Hepatic stellate cell (primary cell): ENCODE results near the gene TNS3.

ENCODE experiments used
- DNase-seq: peaks from one replicate; pipeline ENCODE4 v3.0.0; 2011; ENCODE audit warnings: low spot score

TNS3 gene

DNA sequence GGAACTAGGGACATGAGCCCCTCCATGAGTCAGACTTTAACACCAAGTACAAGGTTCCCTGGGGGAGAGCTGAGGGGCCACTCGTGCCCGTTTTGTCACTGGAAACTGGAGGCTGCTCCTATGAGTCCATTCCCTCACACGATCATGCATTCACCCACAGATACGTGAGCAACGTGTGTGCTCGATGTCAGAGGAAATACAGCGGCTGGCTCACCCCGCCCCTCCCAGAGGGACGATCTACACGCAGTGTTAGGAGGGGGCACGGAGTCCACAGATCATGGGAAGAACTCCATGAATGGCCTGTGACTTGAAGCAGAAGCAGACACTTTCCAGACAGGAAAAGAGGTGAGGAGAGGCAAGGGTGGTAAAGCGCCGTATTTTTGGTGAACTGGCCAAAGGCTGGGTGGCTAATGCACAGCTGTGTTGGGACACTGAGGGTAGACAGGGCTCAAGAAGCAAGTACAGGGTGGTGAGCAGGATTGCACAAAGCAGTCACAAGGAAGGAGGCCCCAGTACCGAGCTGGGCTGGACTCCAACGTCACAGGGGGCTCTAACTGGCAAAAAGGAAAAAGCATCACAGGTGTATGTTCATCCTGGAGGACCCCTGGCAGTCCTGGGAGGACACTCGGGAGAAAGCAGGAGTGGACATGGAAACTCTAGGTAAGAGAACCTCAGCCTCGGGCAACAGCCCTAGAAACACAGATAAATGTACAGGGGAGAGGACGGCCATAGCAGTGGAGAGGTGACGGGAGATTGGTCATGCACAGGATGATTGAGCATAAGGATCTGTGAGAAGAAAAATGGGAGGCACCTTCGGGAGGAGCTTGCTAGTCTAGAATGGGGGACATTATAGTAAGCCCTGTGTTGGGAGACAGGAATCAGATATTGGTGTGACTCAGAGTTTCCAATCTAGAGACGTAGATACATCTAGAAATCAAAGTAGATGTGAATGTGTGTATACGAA lies 41.2 kb downstream of the TNS3 start:
- DNase-seq = no peak

DNA sequence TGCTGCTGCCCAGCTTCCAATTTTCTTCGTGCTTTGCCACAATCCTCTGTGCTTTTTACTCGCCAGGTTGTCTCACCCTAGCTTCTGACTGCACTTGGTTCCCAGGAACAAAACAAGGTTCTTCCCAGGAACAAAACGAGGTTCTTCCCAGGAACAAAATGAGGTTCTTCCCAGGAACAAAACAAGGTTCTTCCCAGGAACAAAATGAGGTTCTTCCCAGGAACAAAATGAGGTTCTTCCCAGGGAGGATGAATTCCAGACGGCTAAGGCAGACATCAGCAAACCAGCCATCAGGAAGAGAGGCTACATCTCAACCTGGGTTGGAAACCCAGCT lies 41.9 kb downstream of the TNS3 start:
- DNase-seq = no peak

DNA sequence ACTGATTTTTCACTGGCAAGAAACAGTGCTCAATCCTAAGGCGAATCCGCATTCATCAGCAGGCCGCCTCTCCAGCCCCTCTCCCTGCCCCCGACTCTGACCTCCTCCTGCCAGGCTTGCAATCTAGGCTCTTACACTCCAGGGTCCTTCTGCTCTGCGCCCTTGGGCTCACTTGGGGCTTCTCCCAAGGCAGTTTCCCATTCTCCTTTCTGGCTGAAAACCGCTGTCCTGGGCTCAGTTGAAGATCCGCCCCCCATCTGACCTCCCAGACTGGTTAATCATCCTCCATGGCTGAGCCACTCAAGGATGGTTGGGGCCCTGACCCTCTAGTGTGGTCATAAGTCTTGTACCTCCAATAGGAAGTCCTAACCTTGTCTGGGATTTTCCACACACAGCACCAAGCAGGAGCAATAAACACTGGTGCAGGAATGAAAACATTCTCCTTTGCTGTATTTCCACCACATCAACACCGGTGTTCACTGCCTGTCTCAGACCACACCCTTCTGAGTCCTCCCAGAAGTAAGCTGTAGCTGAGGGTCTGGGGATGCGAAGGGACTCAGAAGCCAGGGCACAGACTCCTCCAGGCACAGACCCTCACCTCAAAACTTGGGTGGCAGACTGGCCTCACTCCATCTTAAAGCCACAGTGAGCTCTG lies 42.4 kb downstream of the TNS3 start:
- peak; percentile 53 for DNase-seq

DNA sequence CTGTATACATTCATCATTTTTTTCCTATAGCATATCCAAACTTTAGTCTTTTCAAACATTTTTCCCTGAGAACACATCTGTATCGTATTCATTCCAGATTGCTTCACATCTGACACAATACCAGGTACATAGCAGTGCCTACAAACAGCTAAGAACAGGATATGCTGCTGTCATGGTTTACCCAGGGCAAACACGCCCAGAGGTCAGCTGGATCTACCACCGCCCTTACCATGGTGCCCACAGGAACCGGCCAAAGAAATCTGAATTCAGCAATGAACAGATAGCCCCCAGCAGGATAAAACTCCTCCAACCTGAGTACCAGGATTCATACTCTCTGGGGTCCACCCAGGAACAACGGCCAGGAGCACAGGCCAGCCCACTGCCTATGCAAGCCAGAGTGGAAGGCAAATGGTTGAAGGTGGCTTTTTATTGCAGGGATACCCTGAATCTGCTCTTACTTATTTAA lies 43.0 kb downstream of the TNS3 start:
- no peak for DNase-seq

DNA sequence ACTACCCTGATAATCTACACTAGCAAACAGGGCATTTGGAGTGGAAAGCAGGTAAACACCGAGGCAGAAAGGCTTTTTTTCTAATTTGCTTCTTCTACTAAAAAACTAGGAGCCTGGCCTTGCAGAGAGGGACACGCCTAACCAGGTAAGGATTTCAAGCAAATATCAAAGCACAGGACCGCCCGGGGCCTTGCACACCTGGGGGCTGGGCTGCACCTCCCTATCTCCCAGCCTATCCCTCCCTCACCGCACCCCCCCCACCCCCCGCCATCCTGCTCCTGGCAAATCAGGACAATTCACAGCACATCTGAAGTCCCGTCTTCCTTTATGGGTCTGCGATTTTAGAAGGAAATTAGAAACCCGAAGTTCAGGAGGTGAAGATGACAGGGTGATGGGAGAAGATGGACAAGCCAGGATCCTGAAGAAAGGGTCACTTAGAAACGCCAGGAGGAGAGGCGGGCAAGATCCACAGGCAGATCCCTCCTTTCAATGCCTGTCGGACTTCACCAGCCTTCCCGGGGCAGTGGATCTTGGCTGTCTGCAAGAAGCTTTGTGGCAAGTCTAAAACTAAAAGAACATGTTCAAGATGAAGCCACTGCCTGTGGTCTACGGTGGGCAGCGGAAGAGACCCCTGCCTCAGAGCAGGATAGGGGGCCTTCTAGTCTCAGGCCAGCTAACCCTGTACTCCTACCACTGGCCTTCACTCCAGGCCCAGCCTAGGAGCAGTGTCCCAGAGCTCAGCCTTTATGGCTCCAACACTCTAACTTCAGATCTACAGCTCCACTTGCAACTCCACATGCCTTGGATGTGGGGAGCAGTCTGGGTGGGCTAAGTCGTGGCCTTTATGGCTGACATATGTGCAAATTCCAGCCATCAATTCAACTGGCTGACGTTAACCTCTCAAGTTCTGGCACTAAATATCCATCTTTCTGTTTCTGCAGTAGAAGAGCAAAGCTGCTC lies 43.9 kb downstream of the TNS3 start:
- no peak for DNase-seq

DNA sequence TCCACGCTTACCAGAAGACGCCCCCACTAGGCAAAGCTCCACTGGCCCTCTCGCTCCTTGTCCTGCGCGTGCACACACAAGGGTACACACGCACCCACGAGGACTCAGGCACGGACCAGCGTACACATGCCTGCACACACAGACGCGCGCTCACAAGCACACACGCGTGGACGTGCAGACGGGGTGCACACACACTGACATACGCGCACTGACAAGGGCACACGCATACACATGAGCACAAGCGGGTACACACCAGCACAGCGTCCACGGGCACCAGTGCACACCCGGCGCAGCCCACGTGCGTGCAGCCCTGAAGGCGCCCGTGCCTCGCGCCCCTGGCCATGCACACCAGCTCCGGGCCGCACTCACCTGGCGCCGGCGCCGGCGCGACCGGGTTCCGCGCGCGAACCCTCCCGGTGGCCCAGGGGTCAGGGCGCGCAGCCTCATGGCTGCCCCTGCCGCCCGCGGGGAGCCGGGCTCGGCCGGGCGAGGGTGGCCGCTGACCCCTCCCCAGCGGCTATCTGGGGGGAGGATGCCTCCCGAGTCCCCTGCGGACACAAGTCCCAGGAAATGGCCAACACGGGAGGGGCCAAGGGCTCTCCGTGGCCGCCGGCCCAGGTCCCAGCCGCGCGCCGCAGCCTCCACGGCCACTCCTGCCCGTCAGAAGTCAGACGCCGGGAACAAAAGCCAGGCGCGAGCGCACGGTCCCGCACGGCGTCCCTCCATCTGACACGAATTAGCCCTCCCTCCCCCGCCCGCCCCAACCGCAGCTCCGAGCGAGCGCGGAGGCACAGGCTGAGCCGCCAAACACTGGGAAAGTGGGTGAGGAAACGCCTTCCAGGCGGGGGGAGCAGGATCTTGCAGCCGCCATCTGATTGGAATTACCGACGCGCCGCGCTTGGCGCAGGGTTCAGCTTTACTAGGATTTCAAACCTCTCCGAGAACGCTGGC lies 45.0 kb downstream of the TNS3 start:
- peak; percentile 78 for DNase-seq

DNA sequence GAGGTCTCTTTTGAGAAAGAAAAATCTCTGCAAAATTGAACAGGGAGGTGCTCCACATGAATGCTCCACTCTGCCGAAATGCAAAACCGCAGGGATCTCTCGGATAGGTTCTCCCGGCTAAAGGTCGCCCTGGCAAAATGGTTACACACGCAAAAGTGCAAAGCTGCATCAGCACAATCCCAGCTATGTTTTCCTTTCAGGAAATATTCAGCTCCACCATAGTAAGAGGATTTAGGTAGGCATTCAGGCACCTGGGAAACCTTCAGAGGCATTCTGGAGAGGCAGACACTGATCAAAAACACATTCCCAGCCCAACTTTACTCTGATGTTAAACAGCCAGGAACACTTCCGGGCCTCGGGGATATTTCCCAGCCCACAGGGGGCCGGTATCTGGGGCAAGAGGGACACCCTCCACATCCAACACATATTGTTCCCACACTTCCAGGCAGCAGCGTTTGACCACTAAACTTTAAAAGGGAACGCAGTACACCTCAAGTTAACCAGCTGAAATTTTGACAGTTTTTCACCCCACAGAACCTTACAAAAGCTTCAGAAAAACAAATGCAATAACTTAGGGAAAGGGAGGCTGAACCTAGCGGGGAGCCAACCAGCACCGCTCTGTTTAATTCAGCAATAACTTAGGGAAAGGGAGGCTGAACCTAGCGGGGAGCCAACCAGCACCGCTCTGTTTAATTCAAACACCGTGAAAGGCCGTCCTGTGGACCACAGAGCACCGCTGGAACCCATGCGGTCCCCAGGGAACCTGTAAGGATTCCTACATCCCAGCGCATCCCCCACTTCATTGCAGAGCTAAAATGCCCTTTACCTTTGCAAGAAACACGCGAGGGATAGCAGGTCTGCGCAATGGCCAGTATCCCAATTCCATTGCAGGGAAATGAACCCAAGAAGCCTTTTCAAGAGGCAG lies 45.9 kb downstream of the TNS3 start:
- DNase-seq = no peak

DNA sequence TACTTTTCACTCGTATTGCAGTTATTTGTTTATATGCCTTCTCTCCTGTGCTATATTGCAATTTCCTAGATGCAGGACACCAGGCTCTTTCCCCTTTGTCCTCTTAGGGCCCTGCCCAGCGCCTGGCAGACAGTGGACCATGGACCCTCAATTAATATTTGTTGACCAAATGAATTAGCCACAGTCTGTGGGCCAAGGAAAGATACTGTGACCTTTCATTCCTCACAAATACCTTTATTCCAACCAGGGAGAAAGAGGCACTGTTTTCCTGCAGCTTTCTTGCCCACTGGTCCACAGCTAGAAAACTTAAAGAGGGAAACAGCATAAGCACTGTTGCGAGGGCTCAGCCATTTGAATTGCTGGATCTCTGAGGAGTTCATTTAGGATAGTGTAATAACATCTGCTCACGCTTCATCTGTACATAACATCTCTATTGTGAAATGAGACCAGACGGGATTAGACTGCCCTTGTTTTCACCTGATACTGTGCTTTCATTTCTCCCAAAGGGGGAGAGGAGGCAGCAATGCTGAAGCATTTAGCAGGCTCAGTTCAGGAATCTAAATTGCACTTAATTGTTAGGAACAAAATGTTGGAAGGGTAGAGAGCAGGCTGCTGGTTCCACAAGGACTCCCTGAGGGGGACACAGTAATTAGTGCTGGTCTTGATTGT lies 46.7 kb downstream of the TNS3 start:
- no peak for DNase-seq

DNA sequence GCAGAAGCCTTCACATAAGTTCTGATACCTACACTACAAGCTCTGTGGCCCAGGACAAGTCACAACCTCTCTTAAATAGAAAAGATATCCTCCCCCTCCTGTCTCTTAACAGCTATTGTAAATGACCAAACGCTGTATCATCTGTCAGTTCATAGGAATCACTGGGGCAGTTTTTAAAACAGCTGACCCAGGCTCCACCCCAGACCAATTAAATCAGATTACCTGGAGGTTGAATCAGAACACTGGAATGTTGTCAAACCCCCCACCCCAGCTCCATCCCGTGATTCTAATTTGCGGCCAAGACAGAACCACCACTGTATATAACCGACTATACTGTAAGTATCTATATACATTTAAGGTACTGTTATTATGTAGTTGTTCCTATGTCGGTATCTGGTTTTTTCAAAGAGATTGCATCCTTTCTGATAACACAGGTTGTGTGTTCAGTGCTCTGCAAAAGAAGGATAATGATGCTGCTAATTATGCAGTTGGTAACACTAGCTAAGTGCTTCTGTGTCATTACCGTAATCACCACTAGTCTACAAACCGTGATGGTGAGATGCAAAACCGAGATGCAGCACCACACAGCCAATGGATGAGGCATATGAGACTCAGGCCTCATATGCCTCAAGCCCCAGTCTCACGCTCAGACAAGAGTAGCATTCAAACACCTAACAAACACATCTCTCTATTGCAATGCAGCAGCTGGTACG lies 47.4 kb downstream of the TNS3 start:
- no peak for DNase-seq

DNA sequence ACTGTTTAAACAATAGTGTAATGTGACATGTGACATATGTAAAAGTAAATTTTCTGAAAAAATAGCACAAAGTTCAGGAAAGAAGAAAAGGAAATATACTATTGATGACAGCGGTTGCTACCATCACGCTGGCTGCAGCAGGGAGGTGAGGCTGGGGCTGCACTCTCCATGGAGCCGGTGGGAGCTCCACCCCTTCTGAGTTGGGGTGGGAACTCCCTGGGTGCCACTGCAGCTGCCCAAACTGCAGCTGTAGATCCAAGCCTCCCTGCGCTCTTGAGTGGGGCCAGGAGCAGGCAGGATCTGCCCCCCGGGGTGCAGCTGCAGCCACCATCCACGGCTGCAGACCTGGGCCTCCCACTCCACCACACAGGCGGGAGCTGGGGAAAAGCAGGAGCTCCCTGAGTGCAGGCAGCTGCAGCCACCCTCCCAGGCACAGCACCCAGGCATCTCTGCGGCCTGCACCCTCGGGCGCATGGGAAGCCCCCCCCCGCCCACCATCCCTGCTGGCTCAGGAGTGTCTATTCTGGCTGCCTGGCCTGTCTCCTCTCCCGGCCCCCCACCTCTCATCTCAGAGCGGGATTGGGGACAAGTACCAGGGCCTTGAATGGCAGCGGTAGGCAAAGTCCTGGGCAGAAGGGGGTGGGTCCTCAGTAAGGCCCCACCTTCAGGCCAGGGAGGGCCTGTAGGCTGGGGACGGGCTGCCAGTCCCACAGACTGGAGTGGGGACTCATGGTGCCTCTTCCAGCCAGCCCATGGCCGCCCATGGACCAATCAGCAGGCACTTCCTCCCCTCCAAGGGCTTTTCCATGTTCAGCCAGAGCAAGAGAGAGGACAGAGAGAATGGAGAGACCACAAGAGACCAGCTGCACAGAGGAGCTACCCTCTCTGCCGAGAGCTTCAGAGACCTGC lies 50.1 kb downstream of the TNS3 start:
- DNase-seq = no peak

DNA sequence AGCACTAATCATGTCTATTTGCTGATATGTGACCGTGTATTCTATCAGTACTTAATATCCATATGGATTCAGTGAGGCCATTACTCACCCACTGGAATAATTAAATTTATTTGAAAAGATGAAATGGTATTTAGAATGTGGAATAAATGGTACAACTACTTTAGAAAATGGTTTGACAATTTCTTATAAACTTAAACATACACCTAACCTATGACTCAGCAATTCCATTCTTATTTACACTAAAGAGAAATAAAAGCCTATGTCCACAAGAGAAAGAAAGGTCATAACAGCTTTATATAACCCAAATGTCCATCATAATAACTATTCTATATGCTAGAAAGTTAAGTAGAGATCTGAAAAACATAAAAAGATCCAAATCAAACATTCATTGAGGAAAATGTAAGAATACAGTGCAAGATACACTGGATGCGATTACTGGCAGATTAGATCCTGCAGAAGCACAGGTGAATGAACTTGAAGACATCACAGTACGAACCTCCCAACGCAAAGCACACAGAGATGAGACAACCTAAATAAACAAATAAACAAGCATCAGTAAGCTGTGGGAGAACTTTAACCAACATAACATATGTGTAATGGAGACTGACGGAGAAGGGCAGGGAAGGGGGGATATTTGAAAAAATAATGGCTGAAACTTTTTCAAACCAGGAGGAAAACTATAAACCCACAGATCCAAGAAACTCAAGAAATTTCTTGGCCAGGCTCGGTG lies 51.9 kb downstream of the TNS3 start:
- DNase-seq = no peak

DNA sequence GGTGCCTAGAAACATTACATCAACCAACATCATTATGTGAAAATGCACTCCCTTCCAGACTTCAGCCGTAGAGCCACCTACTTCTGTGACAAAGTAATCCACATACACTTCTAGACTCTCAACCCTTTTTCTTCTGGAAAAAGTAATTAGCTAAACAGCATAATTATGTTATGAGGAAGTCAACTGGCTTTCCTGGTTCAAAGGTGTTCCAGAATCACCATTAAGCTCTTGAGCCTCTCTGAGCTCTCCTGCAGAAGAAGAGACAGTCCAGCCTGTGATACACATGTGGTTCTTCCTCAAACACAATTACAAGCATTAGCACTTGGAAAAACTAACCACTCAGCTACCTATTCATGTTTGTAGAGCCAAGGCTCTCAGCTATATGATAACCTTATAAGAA lies 52.5 kb downstream of the TNS3 start:
- no peak for DNase-seq

DNA sequence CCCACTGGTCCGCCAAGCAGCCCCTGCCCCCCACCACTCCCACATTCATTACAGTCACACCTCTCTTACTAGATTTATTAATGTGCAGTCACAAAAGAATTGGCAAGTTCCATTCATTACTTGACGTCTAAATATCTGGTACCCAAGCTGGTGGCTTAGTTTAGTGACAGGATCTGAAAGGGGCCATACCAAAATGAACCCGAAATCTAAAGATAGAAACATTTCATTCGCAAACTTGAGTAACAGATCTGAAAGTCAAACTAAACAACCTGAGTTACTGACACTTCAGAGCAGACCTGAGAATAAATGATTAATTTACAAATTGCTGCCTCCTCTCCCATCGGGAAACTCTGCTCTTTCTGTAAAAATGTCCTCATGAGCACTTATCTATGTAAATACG lies 53.4 kb downstream of the TNS3 start:
- DNase-seq = no peak

DNA sequence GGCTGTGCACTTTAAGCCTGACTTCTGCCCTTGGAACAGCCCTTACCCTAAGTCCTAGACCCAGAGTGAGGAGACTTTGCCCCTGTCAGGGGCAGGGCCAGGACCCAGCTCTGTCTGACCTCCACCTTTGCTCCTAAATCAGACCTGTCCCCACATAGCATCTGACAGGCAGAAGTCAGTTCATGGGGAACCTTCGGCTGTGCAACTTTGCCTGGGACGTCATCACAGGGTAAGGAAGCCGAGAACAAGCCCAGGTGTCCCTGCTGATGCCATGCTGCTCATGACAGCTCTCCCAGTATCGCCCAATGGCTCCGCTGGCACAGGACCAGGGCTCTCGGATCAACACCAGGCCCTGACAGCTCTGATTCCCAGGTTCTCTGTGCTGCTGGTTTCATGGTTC lies 55.4 kb downstream of the TNS3 start:
- no peak for DNase-seq

DNA sequence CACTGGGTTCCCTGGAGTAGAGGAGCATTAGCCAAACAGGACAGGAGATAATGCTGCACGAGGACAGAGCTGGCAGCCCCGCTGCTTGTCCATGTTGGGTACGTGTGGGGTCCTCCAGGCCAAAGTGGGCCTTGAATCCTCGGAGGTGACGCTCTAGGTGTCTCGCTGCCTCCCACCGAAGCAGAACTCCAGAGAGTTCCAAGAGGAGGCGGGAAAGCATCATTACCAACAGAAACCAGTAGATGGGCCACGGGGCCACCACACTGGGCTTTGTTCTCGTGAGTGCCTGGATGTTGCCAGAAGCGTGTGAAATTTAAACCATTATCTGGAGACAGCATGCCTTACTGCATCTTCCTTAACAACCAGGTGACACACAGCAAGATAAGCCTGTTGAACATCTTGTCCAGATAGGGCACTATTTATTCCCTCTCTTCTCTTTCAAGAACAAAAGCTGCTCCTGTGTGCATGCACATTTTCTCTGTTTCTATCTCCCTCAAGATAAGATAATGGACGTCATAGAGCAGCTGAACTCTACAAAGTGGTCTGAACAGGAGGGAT lies 56.8 kb downstream of the TNS3 start:
- DNase-seq = no peak

DNA sequence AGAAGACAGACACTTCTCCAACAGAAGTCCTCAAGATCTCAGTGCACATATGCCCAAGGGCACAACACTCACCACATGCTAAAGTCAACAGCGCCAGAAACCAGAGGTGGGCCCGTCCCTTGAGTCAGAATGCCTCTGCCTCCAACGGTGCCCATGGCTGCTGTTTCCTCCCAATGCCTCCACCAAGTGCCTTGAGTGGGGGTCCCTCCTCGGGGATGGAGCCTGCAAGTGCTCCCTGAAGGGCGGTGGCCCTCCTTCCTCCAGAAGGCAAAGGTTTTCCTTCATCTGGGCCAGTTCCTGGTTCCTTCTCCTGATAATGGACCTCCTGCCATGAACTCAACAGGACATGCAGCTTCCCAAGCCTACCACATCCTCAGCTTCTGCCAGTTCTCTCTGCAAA lies 58.5 kb downstream of the TNS3 start:
- no peak for DNase-seq
